GM18507 (cell line): Measurements from ENCODE around the gene LARP1.

Experiments used
- DNase-seq: peaks from one replicate; pipeline ENCODE4 v3.0.0; 2011; ENCODE audit warnings: low read depth; ENCODE audit not compliant: insufficient read length; ENCODE audit errors: extremely low spot score
- FAIRE-seq: peaks from 2 replicates; lab custom pipeline; 2011; peaks lifted over from hg19 to GRCh38; lab: Jason Lieb, UNC

LARP1 gene

DNA sequence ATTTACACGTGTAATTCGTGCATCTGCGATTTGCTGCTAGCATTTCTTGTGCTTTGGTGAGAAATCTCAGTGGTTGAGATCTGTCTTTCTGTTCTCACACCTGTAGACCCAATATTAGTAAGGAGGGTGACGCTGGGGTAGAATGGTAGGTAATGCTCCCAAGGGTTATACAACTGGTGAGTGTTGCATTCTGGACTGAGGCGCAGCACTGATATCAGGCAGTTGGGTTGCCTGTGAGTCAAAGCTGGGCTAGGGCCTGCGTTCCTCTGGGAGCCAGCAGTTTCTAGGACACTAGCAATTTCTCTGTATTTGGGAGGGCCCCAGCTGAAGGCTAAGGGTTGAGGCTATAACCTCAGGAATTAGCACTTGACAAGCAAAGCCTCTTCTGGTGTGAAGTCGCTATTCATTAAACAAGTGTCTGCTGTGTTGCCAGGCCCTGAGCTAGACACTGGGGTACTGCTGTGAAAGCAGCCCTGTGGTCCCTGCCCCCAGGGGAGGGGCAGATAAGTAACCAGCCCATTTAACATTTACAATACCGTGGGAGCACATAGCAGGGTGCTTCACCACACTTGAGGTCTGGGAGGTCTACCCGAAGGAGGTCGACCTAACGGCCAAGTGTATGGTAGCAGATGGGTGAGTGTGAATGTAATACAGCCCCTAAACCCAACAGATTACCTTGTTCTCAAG is 28.7 kb downstream of the LARP1 start:
- DNase-seq: no peak
- no peak for FAIRE-seq

DNA sequence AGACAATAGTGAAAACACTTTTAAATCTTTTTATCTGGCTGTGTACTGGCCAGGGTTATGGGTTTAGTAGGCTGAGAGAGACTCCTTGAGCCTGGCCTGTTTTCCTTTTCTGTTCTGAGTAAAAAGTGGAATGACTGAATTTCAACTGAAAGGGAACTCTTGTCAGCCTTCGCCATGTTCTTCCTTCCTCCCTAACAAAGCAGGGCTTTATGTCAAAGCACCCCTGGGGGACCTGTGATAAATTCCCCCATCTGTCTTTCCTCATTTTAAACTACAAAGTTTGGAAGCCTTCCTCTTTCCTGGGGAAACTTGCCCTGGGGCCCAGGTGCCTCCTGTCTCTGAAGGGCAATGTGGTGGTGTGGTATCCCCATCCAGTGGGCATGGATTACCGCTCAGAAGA is 29.7 kb downstream of the LARP1 start:
- no peak for FAIRE-seq
- no peak for DNase-seq

DNA sequence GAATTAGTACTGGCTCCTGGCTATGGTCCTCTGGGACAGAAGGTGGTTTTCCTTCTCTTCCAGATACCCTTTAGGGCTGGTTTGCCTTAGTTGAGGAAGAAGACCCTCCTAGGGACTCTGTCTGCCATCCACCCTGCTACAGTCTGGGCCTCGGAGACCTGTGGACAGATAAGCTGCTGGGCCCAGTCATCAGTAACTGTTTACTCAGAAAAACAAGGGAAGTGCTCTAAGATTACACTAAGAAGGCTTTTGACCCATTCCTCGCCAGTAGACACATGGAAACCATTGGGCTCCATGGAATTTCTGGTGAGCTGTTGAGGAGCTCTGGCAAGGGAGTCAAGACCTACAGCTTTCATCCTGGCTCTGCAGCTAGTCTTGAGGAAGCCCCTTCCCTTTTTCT is 31.2 kb downstream of the LARP1 start:
- no peak for FAIRE-seq
- DNase-seq: no peak

DNA sequence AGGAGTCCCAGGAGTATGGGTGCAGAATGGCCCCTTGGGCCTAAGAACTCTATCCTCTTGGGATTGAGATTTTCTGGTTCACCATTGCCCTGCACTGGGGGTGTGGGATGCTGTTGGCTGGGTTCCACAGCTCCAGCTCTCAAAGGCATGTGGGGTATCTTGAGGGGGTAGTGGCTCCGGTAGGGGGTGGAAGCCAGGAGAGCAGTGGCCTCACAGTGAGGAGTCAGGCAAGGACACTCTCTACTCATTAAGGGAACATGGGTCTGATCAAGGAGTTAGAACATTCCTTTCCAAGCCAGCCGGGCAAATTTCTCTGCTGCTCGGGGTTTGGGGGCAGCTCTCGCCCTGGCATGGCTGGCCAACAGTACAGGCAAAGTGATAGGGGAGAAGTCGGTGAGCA is 33.0 kb downstream of the LARP1 start:
- no peak for DNase-seq
- FAIRE-seq: no peak

DNA sequence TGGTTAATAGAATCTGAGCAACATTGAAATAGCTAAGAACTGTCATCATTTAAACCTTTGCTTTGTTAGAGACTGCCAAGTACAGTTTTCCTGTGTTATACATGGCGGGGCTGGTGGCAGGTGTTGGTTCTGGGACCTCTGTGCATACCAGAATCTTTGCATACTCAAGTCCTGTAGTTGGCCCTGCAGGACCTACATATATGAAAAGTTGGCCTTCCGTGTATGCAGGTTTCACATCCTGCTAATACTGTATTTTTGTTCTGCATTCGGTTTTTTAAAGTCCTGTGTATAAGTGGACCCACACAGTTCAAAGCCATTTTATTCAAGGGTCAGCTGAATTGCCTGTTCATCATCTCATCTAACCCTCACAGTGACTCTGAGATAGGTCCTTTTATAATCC is 36.4 kb downstream of the LARP1 start:
- DNase-seq: no peak
- FAIRE-seq: peak; percentile 56

DNA sequence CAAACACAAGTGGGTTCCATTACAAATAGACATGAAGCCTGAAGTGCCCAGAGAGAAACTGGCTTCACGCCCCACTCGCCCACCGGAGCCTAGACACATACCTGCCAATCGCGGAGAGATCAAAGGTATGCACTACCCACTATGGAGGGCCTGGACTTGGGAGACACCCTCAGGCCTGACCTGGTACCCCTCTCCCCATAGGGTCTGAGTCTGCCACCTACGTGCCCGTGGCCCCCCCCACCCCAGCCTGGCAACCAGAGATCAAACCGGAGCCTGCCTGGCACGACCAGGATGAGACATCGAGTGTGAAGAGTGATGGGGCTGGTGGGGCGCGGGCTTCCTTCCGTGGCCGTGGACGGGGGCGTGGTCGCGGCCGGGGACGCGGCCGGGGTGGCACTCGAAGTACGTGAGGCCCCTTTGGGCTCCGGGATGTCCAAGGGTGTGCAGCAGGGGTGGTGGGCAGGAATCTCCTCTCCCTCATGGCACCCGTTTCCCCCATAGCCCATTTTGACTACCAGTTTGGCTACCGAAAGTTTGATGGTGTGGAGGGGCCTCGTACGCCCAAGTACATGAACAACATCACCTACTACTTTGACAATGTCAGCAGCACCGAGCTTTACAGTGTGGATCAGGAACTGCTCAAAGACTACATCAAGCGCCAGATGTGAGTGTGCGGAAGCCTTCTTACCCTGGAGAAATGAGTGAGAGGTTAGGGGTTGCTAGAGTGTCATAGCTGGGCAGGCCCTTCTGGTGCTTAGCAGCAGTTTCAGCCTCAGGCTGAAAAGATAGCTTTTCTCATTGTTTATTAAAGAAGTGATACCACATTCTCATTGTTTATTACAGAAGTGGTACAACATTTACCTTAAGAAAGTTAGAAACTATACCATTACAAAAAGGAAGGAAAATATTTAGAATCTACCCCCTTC is 38.7 kb downstream of the LARP1 start:
- FAIRE-seq: no peak
- no peak for DNase-seq

DNA sequence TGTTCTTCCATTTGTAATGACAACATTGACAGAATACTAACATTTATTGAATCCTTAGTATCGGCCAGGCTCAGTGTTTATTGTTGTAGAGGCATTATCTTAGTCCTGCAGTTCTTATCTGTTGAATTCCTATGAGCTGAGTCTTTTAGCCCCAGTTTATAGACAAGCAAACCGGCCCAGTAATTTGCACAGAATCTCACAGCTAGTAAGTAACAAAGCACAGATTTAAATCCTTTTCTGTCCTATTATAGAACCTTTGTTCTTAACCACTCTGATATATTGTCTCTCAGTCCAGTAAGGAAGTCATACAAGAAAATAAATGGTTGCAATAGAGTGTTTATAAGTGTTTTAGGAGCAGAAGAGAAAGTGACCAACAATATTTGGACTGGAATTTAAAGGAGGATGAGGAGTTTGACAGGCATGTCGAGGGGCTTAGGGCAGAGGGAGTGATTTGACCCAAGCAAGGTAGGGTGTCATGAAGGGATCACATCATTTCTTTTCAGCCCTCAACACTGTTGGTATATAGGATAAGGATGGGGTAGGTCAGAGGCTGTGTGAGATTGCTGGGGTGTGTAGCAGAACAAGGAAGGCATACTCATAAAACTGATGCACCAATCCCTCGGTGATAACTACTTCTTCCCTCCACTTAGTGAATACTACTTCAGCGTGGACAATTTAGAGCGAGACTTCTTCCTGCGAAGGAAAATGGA is 39.5 kb downstream of the LARP1 start:
- FAIRE-seq (no peak), DNase-seq (no peak)

DNA sequence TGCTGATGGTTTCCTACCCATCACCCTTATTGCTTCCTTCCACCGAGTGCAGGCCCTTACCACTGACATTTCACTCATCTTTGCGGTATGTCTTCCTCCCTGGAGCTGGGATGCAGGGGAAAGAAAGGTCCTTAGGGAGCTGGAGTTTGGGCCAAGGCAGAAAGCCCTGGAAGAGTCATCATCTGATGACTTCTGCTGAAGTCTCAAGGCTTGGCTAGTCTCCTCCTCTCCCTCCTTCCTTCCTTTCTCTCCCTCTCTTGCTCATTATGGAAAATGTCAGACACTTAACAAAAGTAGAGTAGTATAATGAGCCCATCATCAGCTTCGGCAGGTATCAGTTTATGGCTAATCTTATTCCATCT is 40.0 kb downstream of the LARP1 start:
- DNase-seq (no peak), FAIRE-seq (no peak)

DNA sequence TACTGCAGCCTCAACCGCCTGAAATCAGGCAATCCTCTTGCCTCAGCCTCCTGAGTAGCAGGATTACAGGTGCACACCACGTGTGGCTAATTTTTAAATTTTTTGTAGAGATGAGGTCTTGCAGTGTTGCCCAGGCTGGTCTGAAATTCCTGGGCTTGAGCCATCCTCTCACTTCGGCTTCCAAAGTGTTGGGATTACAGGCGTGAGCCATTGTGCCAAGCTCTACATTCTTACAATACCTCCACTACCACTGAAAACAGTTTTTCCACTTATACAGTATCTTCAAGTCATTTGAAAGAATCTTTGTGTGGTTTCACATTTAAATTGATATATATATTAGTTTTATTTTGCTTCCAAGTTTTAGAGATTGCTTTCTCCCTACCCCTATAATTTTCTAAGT is 42.6 kb downstream of the LARP1 start:
- no peak for FAIRE-seq
- DNase-seq: no peak

DNA sequence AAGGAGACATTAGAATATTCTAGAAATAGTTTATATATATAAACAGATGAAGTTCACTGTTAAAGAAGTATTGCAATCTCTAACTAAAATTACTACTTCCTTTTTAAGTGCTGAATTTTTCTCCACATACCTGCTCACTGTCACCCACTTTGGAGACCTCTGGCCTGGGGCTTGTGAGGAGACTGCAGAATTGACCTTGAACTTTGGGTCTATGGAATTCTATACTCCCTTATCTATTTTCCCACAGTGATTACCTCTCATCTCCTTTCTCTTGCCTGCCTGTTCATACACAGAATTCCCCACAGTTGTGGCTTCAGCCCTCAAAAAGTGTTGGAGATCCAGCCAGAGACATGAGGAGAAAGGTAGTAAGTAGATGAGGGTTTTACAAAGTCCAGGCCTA is 45.4 kb downstream of the LARP1 start:
- FAIRE-seq: no peak
- DNase-seq: no peak

DNA sequence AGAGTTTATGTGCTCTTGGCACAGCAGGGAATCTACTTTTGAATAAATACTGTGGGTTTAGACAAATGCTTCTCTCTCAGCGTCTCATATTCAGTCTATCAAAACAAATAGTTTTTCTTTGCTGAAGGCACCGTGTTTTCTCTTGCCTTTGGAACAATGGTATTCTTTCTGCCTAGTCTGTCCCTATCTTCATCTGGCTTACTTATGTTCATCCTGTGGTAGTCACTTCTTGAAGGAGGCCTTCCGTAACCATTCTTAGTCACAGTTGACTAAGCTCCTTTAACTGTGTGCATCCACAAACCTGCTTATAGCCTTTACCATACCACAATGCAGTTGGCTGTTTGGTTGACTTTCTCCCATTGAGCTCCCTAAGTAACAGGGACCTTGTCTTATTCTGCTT is 45.9 kb downstream of the LARP1 start:
- no peak for FAIRE-seq
- DNase-seq: no peak

DNA sequence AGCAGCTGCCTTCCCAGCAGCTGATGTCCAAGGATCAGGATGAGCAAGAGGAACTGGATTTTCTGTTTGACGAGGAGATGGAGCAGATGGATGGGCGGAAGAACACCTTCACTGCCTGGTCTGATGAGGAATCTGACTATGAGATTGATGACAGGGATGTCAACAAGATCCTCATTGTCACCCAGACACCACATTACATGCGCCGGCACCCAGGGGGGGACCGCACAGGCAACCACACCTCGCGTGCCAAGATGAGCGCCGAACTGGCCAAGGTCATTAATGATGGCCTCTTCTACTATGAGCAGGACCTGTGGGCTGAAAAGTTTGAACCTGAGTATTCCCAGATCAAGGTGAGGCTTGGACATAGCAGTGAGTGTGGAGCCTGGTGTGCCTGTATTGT is 46.9 kb downstream of the LARP1 start:
- DNase-seq (no peak), FAIRE-seq (no peak)

DNA sequence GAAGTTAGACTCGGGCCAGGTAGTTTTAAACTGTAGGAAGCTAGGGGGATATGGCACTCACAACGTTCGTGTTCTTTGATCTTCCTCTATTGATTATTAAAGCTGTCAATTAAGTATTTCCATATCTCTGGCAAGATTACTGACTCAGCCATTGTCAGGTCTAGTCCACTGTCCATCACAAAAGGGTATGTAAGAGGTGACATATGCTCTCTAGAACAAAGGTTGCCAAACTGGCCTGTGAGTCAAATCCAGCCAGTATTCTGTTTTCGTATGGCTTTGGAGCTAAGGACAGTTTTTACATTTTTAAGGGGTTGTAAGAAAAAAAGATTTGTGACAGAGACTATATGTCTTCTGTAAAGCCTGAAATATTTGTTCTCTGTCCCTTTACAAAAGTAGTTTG is 51.0 kb downstream of the LARP1 start:
- FAIRE-seq (no peak), DNase-seq (no peak)

DNA sequence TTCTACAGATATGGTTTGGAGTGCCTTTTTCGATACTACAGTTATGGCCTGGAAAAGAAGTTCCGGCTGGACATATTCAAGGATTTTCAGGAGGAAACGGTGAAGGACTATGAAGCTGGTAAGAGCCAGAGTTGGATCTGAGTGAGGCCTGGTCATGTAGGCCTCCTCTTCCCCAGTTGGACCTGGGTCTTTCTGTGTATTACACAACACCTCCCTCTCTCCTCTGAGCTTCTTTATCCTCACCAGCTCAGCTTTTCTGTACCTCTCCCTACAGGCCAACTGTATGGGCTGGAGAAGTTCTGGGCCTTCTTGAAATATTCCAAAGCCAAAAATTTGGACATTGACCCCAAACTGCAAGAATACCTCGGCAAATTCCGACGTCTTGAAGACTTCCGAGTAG is 56.1 kb downstream of the LARP1 start:
- no peak for DNase-seq
- no peak for FAIRE-seq

DNA sequence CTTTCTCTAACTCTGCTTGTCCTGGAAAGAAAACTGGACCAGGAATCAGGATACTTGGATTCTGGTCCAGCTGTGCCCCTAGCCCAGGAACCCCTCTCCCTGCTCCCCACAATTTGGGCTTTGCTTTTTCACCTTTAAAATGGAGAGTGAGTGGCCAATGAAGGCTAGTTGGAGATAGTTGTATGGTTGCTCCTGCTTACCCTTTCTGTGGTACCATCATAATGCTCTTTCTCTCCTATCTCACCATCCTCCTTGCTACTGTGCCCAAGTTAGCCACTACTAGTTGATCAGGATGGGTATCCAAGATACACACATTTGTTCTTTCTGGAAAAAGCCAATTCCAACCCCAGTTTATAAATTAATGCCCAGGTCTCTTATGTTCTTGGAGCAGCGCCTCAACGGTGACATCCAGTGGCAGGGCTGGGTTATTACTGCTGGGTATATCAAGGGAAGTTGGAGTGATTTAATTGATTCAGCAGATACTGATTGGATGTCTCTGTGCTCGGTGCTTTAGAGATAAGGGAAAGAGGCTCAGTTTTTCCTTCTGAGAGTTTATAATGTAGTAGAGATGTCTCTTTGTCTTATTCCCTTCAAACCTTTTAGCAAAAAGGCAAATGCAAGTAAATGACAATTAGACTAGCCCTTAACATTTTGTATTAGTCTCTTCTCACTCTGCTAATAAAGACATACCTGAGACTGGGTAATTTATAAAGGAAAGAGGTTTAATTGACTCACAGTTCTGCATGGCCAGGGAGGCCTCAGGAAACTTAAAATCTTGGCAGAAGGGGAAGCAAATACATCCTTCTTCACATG is 56.7 kb downstream of the LARP1 start:
- DNase-seq: peak; percentile 33
- FAIRE-seq: peak; percentile 78

DNA sequence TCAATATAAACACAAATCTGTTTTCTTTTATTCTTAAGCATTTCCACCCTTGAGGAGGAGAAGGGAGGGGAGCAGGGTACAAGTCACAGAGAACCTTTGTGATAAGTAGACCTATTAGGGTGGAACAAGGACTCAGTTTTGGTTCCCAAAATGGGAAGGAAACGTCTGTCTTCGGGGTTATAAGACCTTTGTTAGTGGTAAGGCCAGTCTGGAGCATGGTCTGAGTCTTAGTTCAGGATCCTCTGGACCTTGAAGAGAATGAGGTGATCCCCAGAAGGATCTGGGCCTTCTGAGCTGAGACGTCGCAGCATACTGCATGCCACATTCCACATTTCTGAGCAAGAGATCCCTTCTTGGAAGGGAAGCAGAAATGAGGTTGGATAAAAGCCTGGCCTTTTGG is 58.0 kb downstream of the LARP1 start:
- no peak for FAIRE-seq
- no peak for DNase-seq

DNA sequence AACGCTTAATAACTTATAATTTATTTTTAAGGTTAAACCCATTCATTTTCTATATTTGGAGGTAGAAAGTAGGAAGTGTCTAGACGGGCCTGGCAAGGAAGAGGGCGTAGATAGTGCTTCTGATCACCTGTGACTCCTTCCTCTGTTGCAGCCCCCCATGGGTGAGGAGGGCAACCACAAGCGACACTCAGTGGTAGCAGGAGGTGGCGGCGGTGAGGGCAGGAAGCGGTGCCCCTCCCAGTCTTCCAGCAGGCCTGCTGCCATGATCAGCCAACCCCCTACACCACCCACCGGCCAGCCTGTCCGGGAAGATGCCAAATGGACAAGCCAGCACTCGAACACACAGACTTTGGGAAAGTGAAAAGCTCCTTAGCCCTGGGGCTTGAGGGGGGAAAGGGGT is 58.6 kb downstream of the LARP1 start:
- FAIRE-seq (no peak), DNase-seq (no peak)

DNA sequence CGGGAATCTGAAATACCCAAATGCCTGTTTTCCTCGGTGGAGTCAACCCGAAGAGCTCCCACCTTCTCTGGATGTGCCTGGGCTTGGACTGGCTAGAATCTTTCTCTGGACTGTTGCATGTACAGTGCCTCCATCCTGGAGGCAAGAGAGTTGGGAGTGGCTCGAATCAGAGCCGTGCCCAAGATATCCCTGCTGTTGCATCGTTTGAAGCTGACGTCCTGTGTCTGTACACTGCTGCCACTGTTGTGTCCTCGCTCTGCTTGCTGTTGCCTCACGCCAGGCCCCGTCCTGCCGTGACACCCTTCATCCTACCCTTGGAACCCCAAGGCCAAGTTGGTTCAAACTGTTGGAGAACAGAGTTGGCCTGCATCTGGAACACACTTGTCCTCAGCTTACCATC is 59.8 kb downstream of the LARP1 start:
- DNase-seq: no peak
- FAIRE-seq: no peak

DNA sequence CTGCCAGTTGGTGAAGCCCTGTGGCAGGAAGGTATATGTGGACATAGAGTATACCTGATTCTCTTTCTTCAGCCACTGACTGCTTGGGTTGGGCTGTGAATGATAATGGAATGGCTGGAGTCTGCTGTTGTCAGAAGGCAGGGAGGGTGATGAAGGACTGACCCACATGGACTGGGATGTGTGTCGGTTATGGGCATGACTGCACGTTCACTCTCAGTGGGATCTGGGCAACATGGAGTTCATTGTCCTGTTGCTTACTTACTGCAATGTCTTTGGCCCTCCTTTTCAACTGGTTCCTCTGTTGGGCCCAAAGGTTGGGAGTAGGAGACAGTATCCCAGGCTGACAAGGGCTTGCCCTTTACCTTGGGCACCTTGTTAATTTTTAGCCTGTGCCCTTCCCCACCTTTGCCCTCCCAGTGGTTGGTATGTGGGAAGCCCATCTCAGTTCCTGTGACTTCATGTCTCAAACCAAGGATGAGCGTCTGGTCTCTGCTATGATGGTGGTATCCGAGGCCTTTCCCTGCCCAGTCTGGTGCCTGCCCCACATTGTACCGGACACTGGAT is 60.6 kb downstream of the LARP1 start:
- FAIRE-seq (no peak), DNase-seq (no peak)
